PC-9 (cell line): ENCODE results near the gene KCNAB2. TPM values are rescaled to one million over a fixed set of nuclear protein-coding genes. Genes with fewer than 3 reads are reported as not detected.

ENCODE experiments used
- Bru-seq: library from RNA; stranded (reverse); fragments of 400-500 nt; gene quantifications from one replicate; lab custom pipeline; 2021; lab: Mats Ljungman, UMichigan
- BruChase-seq, 2 experiments: library from RNA; stranded (reverse); fragments of 400-500 nt; gene quantifications; one replicate each; lab custom pipeline; 2021; lab: Mats Ljungman, UMichigan
- BruUV-seq: library from RNA; stranded (reverse); fragments of 400-500 nt; replicated peaks from 2 replicates; lab custom pipeline; 2021; lab: Mats Ljungman, UMichigan
- CTCF ChIA-PET: fragments of 300-600 bp; sonication (Branson Sonifier 250); formaldehyde crosslinking; loops from one replicate; lab custom pipeline; 2022; ENCODE audit warnings: antibody characterized with exemption; lab: Charles Lee
- POLR2A ChIA-PET: fragments of 300-600 bp; sonication (Branson Sonifier 250); formaldehyde crosslinking; loops from one replicate; lab custom pipeline; 2022; ENCODE audit warnings: antibody characterized with exemption; ENCODE audit not compliant: unreplicated experiment; lab: Charles Lee
- DNase-seq, 2 experiments: peaks; one replicate each; pipeline versions ENCODE4 v3.0.0 to v3.0.0-alpha.2; 2015 to 2022; ENCODE audit warnings: mixed read lengths in 1 of 2
- H2AFZ ChIP-seq: fragments of 200-600 bp; sonication (generic); 2 replicates; pipeline ENCODE4 v1.8.1; 2017; ENCODE audit warnings: antibody characterized with exemption
- H3F3A ChIP-seq: fragments of 200-600 bp; sonication (generic); 2 replicates; pipeline ENCODE4 v1.8.1; 2017; ENCODE audit warnings: antibody characterized with exemption, mild to moderate bottlenecking, low read depth; ENCODE audit not compliant: insufficient read depth
- H3K27ac ChIP-seq: fragments of 200-600 bp; sonication (generic); 2 replicates; pipeline ENCODE4 v1.6.1; 2016; ENCODE audit warnings: mixed run types
- H3K27me3 ChIP-seq: fragments of 200-600 bp; sonication (generic); 2 replicates; pipeline ENCODE4 v1.6.1; 2016; ENCODE audit warnings: low read depth, mixed run types; ENCODE audit not compliant: insufficient read depth
- H3K36me3 ChIP-seq: fragments of 200-600 bp; sonication (generic); 2 replicates; pipeline ENCODE4 v1.6.1; 2016; ENCODE audit warnings: low read depth, mixed run types
- H3K4me1 ChIP-seq: fragments of 200-600 bp; sonication (generic); replicated peaks from 2 replicates; pipeline ENCODE4 v1.6.1; 2016; ENCODE audit warnings: mixed run types; ENCODE audit not compliant: insufficient read depth
- H3K4me2 ChIP-seq: fragments of 200-600 bp; sonication (generic); 2 replicates; pipeline ENCODE4 v1.6.1; 2017; ENCODE audit warnings: mixed run types
- H3K4me3 ChIP-seq: fragments of 200-600 bp; sonication (generic); 2 replicates; pipeline ENCODE4 v1.6.1; 2016; ENCODE audit warnings: mixed run types
- H3K79me2 ChIP-seq: fragments of 200-600 bp; sonication (generic); 2 replicates; pipeline ENCODE4 v1.6.1; 2017; ENCODE audit warnings: low read depth, mixed run types
- H3K9me2 ChIP-seq: fragments of 200-600 bp; sonication (generic); 2 replicates; pipeline ENCODE4 v1.8.1; 2017; ENCODE audit warnings: mild to moderate bottlenecking; ENCODE audit not compliant: insufficient read depth
- H3K9me3 ChIP-seq: fragments of 200-600 bp; sonication (generic); 2 replicates; pipeline ENCODE4 v1.8.1; 2016; ENCODE audit warnings: low read depth; ENCODE audit not compliant: insufficient read depth
- H4K20me1 ChIP-seq: fragments of 200-600 bp; sonication (generic); 2 replicates; pipeline ENCODE4 v1.8.1; 2017; ENCODE audit not compliant: insufficient read depth
- CTCF ChIP-seq: fragments of 200-600 bp; sonication (generic); conservative IDR thresholded peaks from 2 replicates; pipeline ENCODE4 v1.6.1; 2017; ENCODE audit warnings: mixed run types, antibody characterized with exemption, mild to moderate bottlenecking, moderate library complexity
- EZH2 ChIP-seq: fragments of 200-600 bp; sonication (generic); IDR thresholded peaks from 2 replicates; pipeline ENCODE4 v1.8.0; 2017; ENCODE audit warnings: antibody characterized with exemption, low read depth
- intact Hi-C: fragments of 100-400 bp; cut with micrococcal nuclease; formaldehyde crosslinking; loops from one replicate; pipeline ENCODE4 v1.10.0; 2022; ENCODE audit not compliant: unreplicated experiment
- long read RNA-seq: library from polyadenylated mRNA; stranded (forward); transcript quantifications from one replicate; pipeline ENCODE4 v2.0.0, GENCODE V29; 2022
- total RNA-seq: library from RNA; stranded (reverse); gene quantifications from 2 replicates; pipeline ENCODE4 v1.2.3, GENCODE V29; 2021

KCNAB2 gene
- total RNA-seq = 19.6 and 21.4 TPM in 2 replicates
- percentile 46 among the genes with signal in this experiment for Bru-seq, nascent RNA
- percentile 45 among the genes with signal in this experiment for BruChase-seq, experiment 1, labeled RNA remaining after a 2-hour chase
- BruChase-seq, experiment 2, labeled RNA remaining after a 6-hour chase = percentile 50 among the genes with signal in this experiment
- long read RNA-seq, full-length matches to known transcripts = 10 of 24 reads
- long read RNA-seq, partial matches to known transcripts = 1 of 24 reads
- long read RNA-seq, other reads (novel, unspliced or antisense) = 13 of 24 reads

- Histone ChIP-seq H2AFZ (no peak within 1 kb of the TSS), H3K4me2 (no peak within 1 kb of the TSS), H3K4me1 (no peaks in the 10 kb centered on the region), H3K9me3 (no peaks in the 10 kb centered on the region), H3K4me3 (no peak within 1 kb of the TSS), H4K20me1 (no peaks in the 10 kb centered on the region), H3K79me2 (no peaks in the 10 kb centered on the region), H3K27ac (no peak within 1 kb of the TSS), H3F3A (no peaks in the 10 kb centered on the region), H3K36me3 (no peaks in the 10 kb centered on the region), H3K9me2 (no peaks in the 10 kb centered on the region), H3K27me3 (no peaks in the 10 kb centered on the region)
- POLR2A ChIA-PET = no interaction called here
- DNase-seq = no peak
- intact Hi-C loops = no loop called here
- CTCF ChIA-PET = no interaction called here
- no TSS peak for BruUV-seq
- no peak for TF ChIP-seq CTCF
- no peak for TF ChIP-seq EZH2
These were observed at the start of gene KCNAB2 for GRCh38 chr1:6045561-6045960. Gene KCNAB2, plus strand, starts transcription at chr1:6045888. Its CDS starts 5,649 bp downstream, at chr1:6051537.

GRCh38 chr1:5996641-5997270, 48.9 kb upstream of the KCNAB2 start:
- H3K27ac ChIP-seq = no peak overlapping the region
- no peak overlapping the region for H3K4me3 ChIP-seq
- POLR2A ChIA-PET = no interaction called here
- intact Hi-C loops = no loop called here
- no peaks in the 10 kb centered on the region for H4K20me1 ChIP-seq
- H3K36me3 ChIP-seq = no peaks in the 10 kb centered on the region
- H2AFZ ChIP-seq = no peak overlapping the region
- CTCF ChIA-PET = no interaction called here
- no peaks in the 10 kb centered on the region for H3K27me3 ChIP-seq
- DNase-seq = no peak
- TF ChIP-seq EZH2 = no peak
- TF ChIP-seq CTCF = no peak
- no peaks in the 10 kb centered on the region for H3F3A ChIP-seq
- H3K4me1 ChIP-seq = no peaks in the 10 kb centered on the region
- BruUV-seq = no TSS peak
- H3K4me2 ChIP-seq = no peak overlapping the region
- no peaks in the 10 kb centered on the region for H3K79me2 ChIP-seq
- no peaks in the 10 kb centered on the region for H3K9me2 ChIP-seq
- no peaks in the 10 kb centered on the region for H3K9me3 ChIP-seq

GRCh38 chr1:5997316-5997715, 48.4 kb upstream of the KCNAB2 start:
- intact Hi-C loops = no loop called here

More at GRCh38 chr1:5997316-5997715, 48.4 kb upstream of the KCNAB2 start:
- H3K4me2 ChIP-seq = no peak overlapping the region
- H3K4me1 ChIP-seq = no peaks in the 10 kb centered on the region
- H3K27me3 ChIP-seq = no peaks in the 10 kb centered on the region
- H3K9me2 ChIP-seq = no peaks in the 10 kb centered on the region
- no peak overlapping the region for H3K4me3 ChIP-seq
- no peaks in the 10 kb centered on the region for H4K20me1 ChIP-seq
- TF ChIP-seq EZH2 (no peak), CTCF (no peak)
- H3K27ac ChIP-seq = no peak overlapping the region
- H2AFZ ChIP-seq = no peak overlapping the region
- DNase-seq = no peak
- ChIA-PET POLR2A (no interaction called here), CTCF (no interaction called here)
- H3K9me3 ChIP-seq = no peaks in the 10 kb centered on the region
- H3K36me3 ChIP-seq = no peaks in the 10 kb centered on the region
- BruUV-seq = no TSS peak
- no peaks in the 10 kb centered on the region for H3K79me2 ChIP-seq
- H3F3A ChIP-seq = no peaks in the 10 kb centered on the region
